HG02759 (cell line): ENCODE measurements around the gene ADI1.
A peak's percentile ranks its signal among the peaks of the same experiment; 100 is the strongest.

Experiments used
- ATAC-seq: cut with Tn5 transposase; IDR thresholded peaks from one replicate; pipeline ENCODE4 v1.9.1; 2021; ENCODE audit warnings: mild to moderate bottlenecking, moderate library complexity; ENCODE audit not compliant: unreplicated experiment

The ADI1 gene, protein sequence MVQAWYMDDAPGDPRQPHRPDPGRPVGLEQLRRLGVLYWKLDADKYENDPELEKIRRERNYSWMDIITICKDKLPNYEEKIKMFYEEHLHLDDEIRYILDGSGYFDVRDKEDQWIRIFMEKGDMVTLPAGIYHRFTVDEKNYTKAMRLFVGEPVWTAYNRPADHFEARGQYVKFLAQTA

DNA sequence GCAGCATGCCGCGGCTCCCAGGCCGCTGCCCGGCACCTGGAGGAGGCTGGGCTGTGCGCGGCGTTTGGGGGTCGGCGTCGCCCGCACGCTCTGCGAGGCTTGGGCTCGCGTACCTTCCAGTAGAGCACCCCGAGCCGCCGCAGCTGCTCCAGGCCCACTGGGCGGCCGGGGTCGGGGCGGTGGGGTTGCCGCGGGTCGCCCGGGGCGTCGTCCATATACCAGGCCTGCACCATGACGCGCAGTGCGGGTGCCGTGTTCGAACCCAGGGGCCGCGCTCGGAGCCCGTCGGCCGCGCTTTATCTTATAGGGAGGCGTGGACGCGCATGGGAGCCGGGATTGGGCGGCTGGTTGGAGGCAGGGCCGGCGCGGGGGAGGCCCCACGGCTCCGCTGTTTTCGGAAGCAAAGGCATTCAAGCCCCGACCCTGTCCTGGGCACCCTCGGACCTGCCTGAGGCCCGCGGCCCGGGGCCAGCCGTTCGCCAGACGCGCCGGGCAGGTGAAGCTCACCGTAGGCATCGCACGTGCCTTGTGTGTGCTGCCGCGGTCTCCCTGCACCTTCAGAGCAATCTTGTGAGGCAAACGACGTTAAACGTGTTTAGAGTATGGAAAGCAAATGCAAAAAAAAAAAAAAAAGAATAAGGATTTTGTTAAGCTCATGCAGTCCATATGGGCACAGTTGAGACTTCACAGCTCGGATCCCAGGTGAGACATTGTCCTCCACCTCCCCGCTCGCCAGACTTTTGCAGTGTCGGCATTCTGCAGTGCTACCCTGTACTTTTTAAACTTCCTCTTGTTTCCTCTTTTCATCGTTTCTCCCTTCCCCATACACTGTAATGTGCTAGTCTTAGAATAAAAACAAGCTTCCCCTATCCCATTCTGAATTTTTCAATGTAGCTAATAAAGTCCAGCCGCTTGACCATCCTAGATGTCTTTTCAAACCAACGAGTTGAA, at the start of gene ADI1:
Gene ADI1, minus strand, starts transcription at position 277 of the 951 bp plus-strand sequence. Its CDS starts 44 bp downstream, at position 233.
- peak; percentile 73 for ATAC-seq

DNA sequence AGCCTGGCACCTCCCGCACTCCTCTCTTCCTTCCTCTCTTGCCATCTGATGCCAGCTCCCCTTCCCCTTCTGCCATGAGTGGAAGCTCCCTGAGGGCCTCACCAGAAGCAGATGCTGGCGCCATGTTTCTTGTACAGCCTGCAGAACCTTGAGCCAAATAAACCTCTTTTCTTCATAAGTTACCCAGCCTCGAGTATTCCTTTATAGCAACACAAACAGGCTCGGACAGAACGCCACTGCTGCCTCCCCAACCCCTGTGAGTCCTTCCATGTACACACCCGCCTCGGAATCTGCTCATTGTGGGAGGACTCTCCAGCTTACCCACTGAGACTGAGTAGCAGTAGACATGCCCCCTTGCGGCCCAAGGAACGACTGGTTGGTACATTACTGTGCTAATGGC, 47.5 kb upstream of the ADI1 start:
- no peak for ATAC-seq

GRCh38 chr2:3565117-3565516, 45.8 kb upstream of the ADI1 start:
- ATAC-seq, result no peak

GRCh38 chr2:3563521-3563976, 44.2 kb upstream of the ADI1 start:
- ATAC-seq, result peak; percentile 50

GRCh38 chr2:3558205-3559014, 39.1 kb upstream of the ADI1 start, which contains the start of gene RNASEH1:
RNASEH1 (minus strand) TSS chr2:3558333; CDS start chr2:3558260, 73 bp downstream.
- peak; percentile 94 for ATAC-seq

DNA sequence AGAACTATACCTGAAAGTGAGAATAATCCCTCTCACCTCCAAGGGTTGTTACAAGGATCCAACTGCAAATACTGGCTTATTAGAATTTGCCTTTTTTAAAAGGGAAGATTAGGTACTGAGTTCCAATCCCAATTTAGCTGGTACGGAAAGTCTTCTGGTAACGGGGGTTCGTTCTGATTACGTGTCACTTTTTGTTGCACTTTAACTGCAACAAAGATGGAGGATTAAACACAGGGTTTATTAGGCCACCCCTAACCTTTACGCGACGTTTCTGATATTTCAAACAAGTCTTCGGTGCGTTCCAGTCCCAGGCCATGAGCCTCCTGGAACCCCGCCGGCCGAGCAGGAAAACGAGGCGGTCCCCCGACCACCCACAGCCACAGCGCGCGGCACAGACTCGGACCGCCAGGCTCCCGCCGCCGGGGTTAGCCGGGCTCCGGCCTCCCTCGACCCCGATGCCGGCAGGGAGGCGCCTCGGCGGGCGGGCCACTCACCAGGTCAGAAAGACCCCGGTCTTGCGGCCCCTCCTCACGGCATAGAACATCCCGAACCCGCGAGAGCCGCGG, 38.4 kb upstream of the ADI1 start:
- ATAC-seq, result peak; percentile 27

DNA sequence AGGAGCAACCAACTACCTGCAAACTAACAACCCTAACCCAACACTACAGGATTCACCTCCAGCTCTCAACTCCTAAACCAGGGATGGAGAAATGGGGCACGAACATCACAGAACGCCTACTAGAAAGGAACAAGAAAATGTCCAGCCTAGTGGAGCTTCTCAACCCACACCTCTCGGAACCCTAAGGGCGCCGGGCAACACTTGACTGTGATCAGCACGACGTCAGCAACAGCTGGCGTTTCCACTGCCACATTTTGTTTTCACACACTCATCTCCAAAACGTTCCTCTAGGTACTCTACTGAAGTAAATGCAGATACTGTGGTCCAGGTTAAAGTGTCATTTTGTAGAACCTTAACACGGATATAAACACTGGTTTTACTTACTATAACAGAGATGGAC, 34.6 kb upstream of the ADI1 start:
- ATAC-seq, result no peak

- no peak for ATAC-seq
Measured at GRCh38 chr2:3547915-3548314, 28.6 kb upstream of the ADI1 start.

DNA sequence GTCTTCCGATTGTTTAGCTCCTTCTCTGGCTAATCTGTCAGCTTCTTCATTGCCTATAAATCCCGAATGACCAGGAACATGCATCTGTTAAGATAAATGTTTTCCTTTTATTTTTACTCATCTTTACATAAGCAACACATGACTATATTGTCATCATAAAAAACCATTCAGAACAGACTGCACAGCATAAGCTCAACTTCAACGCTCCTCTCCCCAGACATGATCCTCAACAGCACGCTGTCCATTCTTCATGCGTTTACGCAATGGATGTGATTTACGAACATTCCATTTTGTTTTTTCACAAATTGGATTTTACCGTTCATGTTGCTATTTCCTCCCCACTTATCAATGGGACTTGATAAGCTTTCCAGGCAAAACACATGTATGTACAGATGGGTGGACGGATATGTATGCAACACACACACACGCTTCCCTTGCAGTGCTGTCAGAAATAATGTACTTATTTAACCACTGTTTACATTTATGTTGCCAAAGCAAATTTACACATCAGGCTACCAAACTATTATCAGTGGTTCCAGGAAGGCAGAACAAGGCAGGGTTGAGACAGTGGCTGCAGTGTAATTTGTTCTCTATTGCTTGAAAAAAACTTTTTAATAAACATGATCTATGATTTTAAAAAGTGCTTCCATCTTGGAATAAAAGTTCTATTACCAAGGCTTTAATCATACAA, 26.6 kb upstream of the ADI1 start:
- no peak for ATAC-seq

GRCh38 chr2:3543023-3543683, 23.8 kb upstream of the ADI1 start:
- ATAC-seq, result no peak

- ATAC-seq, result no peak
Measured at GRCh38 chr2:3542107-3542506, 22.8 kb upstream of the ADI1 start.

GRCh38 chr2:3539836-3540235, 20.5 kb upstream of the ADI1 start:
- no peak for ATAC-seq

- ATAC-seq, result no peak
Measured at GRCh38 chr2:3536682-3537632, 17.6 kb upstream of the ADI1 start.

- ATAC-seq, result peak; percentile 52
Measured at GRCh38 chr2:3535794-3536681, 16.7 kb upstream of the ADI1 start.

DNA sequence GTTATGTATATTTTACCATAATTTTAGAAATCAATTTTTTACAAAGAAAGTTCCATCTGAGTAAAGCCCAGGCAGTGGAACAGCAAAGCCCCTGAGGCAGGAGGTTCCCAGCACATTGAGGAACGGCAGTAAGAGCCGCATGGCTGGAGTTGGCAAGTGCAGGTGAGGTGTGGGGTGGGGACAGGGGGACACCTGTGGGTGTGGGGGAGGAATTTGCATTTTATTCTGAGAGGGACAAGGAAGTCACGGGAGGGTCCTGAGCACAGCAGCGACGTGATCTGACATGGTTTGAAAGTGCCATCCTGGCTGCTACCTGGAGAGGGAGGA, 16.1 kb upstream of the ADI1 start:
- no peak for ATAC-seq

GRCh38 chr2:3534251-3534814, 15.0 kb upstream of the ADI1 start:
- ATAC-seq, result no peak

- no peak for ATAC-seq
Measured at GRCh38 chr2:3533836-3534235, 14.5 kb upstream of the ADI1 start.
